Upper lobe of left lung (tissue), 6 donors: Measurements from ENCODE around the gene ABCC4. TPM values are rescaled to one million over a fixed set of nuclear protein-coding genes. Genes with fewer than 3 reads are reported as not detected.

Source experiments
- ATAC-seq, 2 donors: fragments of 200-7000 bp; cut with Tn5 transposase; one replicate each; pipeline ENCODE4 v1.9.1; 2022; ENCODE audit warnings: mild to moderate bottlenecking in 2 of 2, moderate library complexity in 2 of 2; ENCODE audit not compliant: low FRiP score in 2 of 2
- DNase-seq, 2 donors: peaks; one replicate each; pipeline ENCODE4 v3.0.0-alpha.2; 2019 to 2020
- H3K27ac ChIP-seq, 4 donors: fragments of 200-600 bp; sonication (generic); one replicate each; pipeline ENCODE4 v1.5.1; 2016 to 2019
- H3K27me3 ChIP-seq, 4 donors: fragments of 200-600 bp; sonication (generic); one replicate each; pipeline ENCODE4 v1.5.1; 2017 to 2019
- H3K36me3 ChIP-seq, 4 donors: fragments of 200-600 bp; sonication (generic); one replicate each; pipeline ENCODE4 v1.5.1; 2016 to 2019
- H3K4me1 ChIP-seq, 4 donors: fragments of 200-600 bp; sonication (generic); one replicate each; pipeline ENCODE4 v1.5.1; 2018 to 2019
- H3K4me3 ChIP-seq, 4 donors: fragments of 200-600 bp; sonication (generic); one replicate each; pipeline ENCODE4 v1.5.1; 2017 to 2019; ENCODE audit warnings: mild to moderate bottlenecking in 2 of 4, moderate library complexity in 1 of 4
- H3K9me3 ChIP-seq, 4 donors: fragments of 200-600 bp; sonication (generic); one replicate each; pipeline ENCODE4 v1.5.1; 2018 to 2019
- EP300 ChIP-seq, 4 donors: sonication (generic); formaldehyde crosslinking; IDR thresholded peaks; one replicate each; pipeline ENCODE4 v1.5.1; 2017; ENCODE audit warnings: antibody characterized with exemption in 4 of 4, control low read depth in 2 of 4
- POLR2A ChIP-seq, 4 donors: fragments of 450-650 bp; IDR thresholded peaks; one replicate each; pipeline ENCODE4 v1.5.1; 2016 to 2017; ENCODE audit warnings: antibody characterized with exemption in 4 of 4, mild to moderate bottlenecking in 2 of 4
- POLR2AphosphoS5 ChIP-seq, 2 donors: sonication (generic); formaldehyde crosslinking; IDR thresholded peaks; one replicate each; pipeline ENCODE4 v1.5.1; 2017; ENCODE audit warnings: antibody characterized with exemption in 2 of 2
- WGBS, 2 donors: methylation state at CpG; one replicate each; pipeline ENCODE4 v1.1.5; 2017 to 2018; 5-methylcytosine and 5-hydroxymethylcytosine counted together
- total RNA-seq, 6 donors: library from RNA; depleted of rRNA in 4 of 6; stranded (reverse); fragments of >200 nt in 4 of 6; gene quantifications; one replicate each; pipeline versions ENCODE4 v1.1.0 to v1.2.1, GENCODE V29; 2016 to 2021
- TF ChIP-seq, protein P1 (sequence below), 6 experiments: fragments of 450-650 bp in 4 of 6; fragments of 200-600 bp in 2 of 6; sonication (generic) in 2 of 6; IDR thresholded peaks; one replicate each; pipeline ENCODE4 v1.5.1; 2016 to 2019; ENCODE audit warnings: antibody characterized with exemption in 6 of 6
- donor health status: DM: no; HTN: no; CAD: no; lungs with moderate emphysema.
- donor health status: DM: no; HTN: yes; CAD: no; lungs with severe emphysema.

The ABCC4 gene
- total RNA-seq, 6 donors from 2014 or later = 17.0 to 78.6 (median 31.9) TPM

DNA sequence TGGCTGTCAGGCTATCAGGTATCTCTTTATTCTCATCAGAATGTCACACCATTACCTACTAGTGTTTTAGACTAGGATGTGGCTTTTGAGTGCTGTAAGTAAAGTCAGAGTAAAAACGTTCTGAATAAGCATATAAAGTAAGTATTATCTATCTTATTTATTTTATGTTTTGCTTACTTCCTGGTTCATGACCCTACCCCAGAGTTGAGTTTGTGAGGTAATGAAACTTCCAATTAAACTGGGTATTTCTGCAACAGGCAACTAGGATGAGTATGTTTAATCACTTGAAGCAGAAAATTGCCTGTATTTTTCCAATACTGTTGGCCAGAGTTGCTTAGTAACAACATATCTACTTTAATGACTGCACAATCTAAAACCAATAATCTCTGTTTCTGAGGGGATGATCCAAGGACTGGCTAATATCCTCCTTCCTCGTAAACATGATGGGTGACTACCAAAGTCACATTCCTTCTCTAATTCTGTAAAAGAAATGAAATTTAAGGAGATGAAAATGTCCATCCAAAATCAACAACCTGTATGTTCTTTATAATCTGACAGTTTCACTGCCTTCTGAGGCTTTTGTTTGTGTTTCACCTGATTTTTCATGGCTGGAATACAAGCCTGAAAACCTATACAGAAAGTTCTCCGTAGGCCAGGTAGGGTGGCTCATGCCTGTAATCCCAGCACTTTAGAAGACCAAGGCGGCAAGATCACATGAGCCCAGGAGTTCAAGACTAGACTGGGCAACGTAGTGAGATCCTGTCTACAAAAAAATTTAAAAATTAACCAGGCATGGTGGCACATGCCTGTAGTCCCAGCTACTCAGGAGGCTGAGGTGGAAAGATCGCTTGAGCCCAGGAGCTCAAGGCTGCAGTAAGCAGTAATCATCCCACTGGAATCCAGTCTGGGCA lies 83.1 kb downstream of the ABCC4 start:
- no peaks in the 10 kb centered on the region for H3K27me3 ChIP-seq
- no peaks in the 10 kb centered on the region for H3K9me3 ChIP-seq
- no peaks in the 10 kb centered on the region for H3K36me3 ChIP-seq
- 71 to 74% methylated on average over 6 of the region's 6 CpGs for WGBS, 2 donors
- ATAC-seq (no peak), DNase-seq (no peak)
- no peak overlapping the region for H3K27ac ChIP-seq
- no peak overlapping the region for H3K4me3 ChIP-seq
- H3K4me1 ChIP-seq = peaks cover 0 to 2% (median 0%) of the 10 kb centered on the region in 4 donors
- TF ChIP-seq POLR2AphosphoS5 (IDR thresholded peaks at IDR 0.05) (no peak), EP300 (IDR thresholded peaks at IDR 0.05) (no peak)
- TF ChIP-seq, protein P1, sequence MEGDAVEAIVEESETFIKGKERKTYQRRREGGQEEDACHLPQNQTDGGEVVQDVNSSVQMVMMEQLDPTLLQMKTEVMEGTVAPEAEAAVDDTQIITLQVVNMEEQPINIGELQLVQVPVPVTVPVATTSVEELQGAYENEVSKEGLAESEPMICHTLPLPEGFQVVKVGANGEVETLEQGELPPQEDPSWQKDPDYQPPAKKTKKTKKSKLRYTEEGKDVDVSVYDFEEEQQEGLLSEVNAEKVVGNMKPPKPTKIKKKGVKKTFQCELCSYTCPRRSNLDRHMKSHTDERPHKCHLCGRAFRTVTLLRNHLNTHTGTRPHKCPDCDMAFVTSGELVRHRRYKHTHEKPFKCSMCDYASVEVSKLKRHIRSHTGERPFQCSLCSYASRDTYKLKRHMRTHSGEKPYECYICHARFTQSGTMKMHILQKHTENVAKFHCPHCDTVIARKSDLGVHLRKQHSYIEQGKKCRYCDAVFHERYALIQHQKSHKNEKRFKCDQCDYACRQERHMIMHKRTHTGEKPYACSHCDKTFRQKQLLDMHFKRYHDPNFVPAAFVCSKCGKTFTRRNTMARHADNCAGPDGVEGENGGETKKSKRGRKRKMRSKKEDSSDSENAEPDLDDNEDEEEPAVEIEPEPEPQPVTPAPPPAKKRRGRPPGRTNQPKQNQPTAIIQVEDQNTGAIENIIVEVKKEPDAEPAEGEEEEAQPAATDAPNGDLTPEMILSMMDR (IDR thresholded peaks at IDR 0.05) = no peak

DNA sequence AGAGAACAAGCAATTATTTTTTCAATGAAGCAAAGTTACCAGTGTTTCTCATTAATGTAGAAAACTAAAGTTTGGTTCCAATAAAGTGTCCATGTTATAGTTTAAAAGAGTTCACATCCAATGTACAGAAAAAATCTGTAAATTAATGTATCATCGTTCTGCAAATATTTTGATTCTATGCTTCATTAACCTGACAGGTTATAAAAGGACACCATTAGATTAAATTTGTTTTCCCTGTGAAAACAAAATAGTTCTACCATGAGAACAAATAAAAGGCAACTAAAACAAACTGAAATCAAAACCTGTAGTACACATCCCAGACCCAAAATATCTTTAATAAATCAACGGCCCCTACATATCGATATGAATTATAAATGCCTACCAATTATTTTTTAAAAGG lies 85.1 kb downstream of the ABCC4 start:
- no peak for TF ChIP-seq POLR2AphosphoS5 (IDR thresholded peaks at IDR 0.05)
- TF ChIP-seq, protein P1 (IDR thresholded peaks at IDR 0.05) = no peak
- TF ChIP-seq POLR2A (IDR thresholded peaks at IDR 0.05) = no peak
- no peak for TF ChIP-seq EP300 (IDR thresholded peaks at IDR 0.05)
- WGBS, 2 donors = 88 to 97% methylated on average over 3 of the region's 3 CpGs

DNA sequence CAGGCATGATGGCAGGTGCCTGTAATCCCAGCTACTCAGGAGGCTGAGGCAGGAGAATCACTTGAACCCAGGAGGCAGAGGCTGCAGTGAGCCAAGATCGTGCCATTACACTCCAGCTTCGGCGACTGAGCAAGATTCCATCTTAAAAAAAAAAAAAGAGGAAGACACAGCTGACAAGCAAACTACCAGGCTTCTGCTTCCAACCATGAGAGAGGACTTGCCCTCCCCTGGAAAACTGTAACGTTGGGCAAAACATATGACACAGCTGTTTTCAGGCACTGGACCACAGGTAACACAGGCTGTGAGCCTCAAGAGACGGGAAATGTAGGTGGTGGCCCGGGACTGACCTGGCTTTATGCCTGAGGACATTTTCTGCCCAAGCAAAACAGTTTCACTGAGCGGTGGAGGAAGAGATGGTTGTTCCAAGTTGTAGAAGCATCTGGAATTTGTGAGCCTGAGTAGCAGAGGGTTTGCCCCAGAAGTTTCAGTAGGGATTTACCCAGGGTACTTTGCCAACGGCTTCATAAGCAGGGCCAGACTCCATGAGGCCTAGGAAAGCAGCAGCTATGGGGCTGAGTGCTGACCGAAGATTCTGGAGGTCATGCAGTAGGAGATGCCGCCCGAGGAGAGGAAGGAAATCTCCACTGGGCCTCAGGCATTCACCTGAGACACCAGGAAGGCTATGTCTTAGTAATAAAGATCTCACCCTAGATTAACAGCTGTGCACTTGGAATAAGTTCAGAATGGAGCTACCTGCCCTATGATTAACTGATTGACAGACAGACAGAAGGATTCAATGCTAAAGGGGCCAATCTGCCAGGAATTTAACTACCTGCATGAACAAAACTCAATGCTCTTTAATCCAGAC lies 88.0 kb downstream of the ABCC4 start:
- Histone ChIP-seq H3K9me3 (no peaks in the 10 kb centered on the region), H3K36me3 (peaks cover 0 to 18% (median 4%) of the 10 kb centered on the region in 4 donors), H3K27me3 (no peaks in the 10 kb centered on the region), H3K4me3 (no peak overlapping the region), H3K27ac (peak overlapping the region in 2 of 4 donors; percentile 7 to 8), H3K4me1 (peaks cover 0 to 2% (median 0%) of the 10 kb centered on the region in 4 donors)
- 61 to 75% methylated on average over 11 of the region's 11 CpGs for WGBS, 2 donors
- DNase-seq = no peak
- no peak for TF ChIP-seq EP300 (IDR thresholded peaks at IDR 0.05)
- TF ChIP-seq, protein P1 (IDR thresholded peaks at IDR 0.05) = no peak
- no peak for TF ChIP-seq POLR2A (IDR thresholded peaks at IDR 0.05)
- no peak for TF ChIP-seq POLR2AphosphoS5 (IDR thresholded peaks at IDR 0.05)
- ATAC-seq = no peak

More for the DNA sequence above, 85.1 kb downstream of the ABCC4 start:
- no peaks in the 10 kb centered on the region for H3K27me3 ChIP-seq
- H3K36me3 ChIP-seq = no peaks in the 10 kb centered on the region
- H3K4me3 ChIP-seq = no peak overlapping the region
- no peaks in the 10 kb centered on the region for H3K9me3 ChIP-seq
- DNase-seq (no peak), ATAC-seq (no peak)
- no peak overlapping the region for H3K27ac ChIP-seq
- H3K4me1 ChIP-seq = peaks cover 0 to 2% (median 0%) of the 10 kb centered on the region in 4 donors

DNA sequence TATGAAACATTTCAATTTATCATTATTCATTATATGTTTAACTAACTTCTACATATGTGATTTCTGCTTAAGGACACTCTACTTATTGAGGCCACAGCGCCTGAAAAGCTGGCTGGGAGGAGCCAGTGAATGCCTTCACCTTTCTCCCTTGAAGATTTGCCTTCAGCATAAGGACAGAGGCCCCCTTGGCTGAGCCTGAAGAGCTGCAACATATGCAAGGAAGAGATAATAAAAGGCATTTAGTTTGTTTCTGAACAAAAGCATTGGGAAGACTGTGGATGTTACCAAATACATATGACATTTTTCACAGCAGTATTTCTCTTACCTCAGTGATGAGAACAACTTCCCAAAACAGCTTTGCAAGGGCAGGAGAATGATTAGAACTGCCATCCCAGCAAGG lies 92.1 kb downstream of the ABCC4 start:
- ATAC-seq = no peak
- no peaks in the 10 kb centered on the region for H3K27me3 ChIP-seq
- WGBS, 2 donors = 96% methylated on average over 1 of the region's 1 CpG

DNA sequence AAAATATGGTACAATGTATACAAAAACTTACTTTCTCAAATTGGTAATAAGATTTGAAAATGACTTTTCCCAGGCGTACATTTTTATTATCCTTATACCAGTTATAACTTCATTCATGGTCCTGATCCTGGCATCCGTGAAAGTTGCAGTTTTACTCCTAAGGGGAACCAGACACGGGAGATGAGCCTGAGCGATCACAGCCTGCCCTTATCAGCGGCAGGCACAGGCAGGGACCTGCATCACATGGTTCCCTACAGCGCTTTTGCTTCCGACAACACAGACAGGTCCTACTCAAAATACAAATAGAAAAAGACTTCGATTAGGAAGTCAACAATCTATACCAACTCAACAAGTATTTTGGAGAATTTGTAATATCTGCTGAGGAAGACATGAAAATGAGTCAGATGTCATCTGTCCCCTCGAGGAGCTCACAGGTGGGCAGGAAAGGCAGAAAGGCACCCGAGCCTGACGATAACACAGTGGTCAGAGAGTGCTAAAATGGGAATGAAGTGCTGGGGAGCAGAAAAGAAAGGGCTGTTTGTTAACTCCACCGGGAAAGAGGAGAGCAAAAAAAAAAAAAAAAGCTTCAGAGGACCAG lies 93.4 kb downstream of the ABCC4 start:
- WGBS, 2 donors = 83 to 84% methylated on average over 12 of the region's 12 CpGs

More for the DNA sequence above, 92.1 kb downstream of the ABCC4 start:
- no peaks in the 10 kb centered on the region for H3K9me3 ChIP-seq
- H3K36me3 ChIP-seq = peaks cover 0 to 40% (median 12%) of the 10 kb centered on the region in 4 donors
- H3K27ac ChIP-seq = no peak overlapping the region
- DNase-seq = no peak
- no peak overlapping the region for H3K4me3 ChIP-seq
- H3K4me1 ChIP-seq = peaks cover 0 to 2% (median 0%) of the 10 kb centered on the region in 4 donors
- no peak for TF ChIP-seq POLR2A (IDR thresholded peaks at IDR 0.05)

More for the DNA sequence above, 93.4 kb downstream of the ABCC4 start:
- H3K27ac ChIP-seq = no peak overlapping the region
- peaks cover 0 to 40% (median 12%) of the 10 kb centered on the region in 4 donors for H3K36me3 ChIP-seq
- H3K9me3 ChIP-seq = no peaks in the 10 kb centered on the region
- ATAC-seq (no peak), DNase-seq (no peak)
- no peaks in the 10 kb centered on the region for H3K27me3 ChIP-seq
- H3K4me3 ChIP-seq = no peak overlapping the region
- TF ChIP-seq POLR2AphosphoS5 (IDR thresholded peaks at IDR 0.05) = no peak
- TF ChIP-seq, protein P1 (IDR thresholded peaks at IDR 0.05) = no peak
- no peak for TF ChIP-seq EP300 (IDR thresholded peaks at IDR 0.05)
- no peak for TF ChIP-seq POLR2A (IDR thresholded peaks at IDR 0.05)
- H3K4me1 ChIP-seq = no peaks in the 10 kb centered on the region
